Stimulated activated CD4-positive, alpha-beta T cell treated with anti-CD3 and anti-CD28 coated beads, Interleukin-2, amount 100 ng/mL, for 24 hours (primary cell): ENCODE measurements around the gene KLF7.

ENCODE experiments used
- DNase-seq, 2 donors: peaks; one replicate each; pipeline ENCODE4 v3.0.0-alpha.2; 2020

Gene KLF7

GRCh38 chr2:207088839-207089238 lies 76.9 kb downstream of the KLF7 start:
- DNase-seq, result no peak

GRCh38 chr2:207088276-207088675 lies 77.5 kb downstream of the KLF7 start:
- DNase-seq, result no peak

GRCh38 chr2:207087046-207087902 lies 78.5 kb downstream of the KLF7 start:
- no peak for DNase-seq

- DNase-seq, result no peak
Measured at GRCh38 chr2:207086136-207086535, 79.6 kb downstream of the KLF7 start.

GRCh38 chr2:207085110-207085509 lies 80.6 kb downstream of the KLF7 start:
- DNase-seq, result no peak

GRCh38 chr2:207083361-207084110 lies 82.2 kb downstream of the KLF7 start:
- DNase-seq, result no peak

- DNase-seq, result no peak
Measured at GRCh38 chr2:207082619-207083018, 83.1 kb downstream of the KLF7 start.

GRCh38 chr2:207078186-207078798 lies 87.5 kb downstream of the KLF7 start:
- DNase-seq, result no peak

- no peak for DNase-seq
Measured at GRCh38 chr2:207077266-207077665, 88.5 kb downstream of the KLF7 start.

- no peak for DNase-seq
Measured at GRCh38 chr2:207075456-207075855, 90.3 kb downstream of the KLF7 start.

GRCh38 chr2:207073801-207074678 lies 91.7 kb downstream of the KLF7 start:
- DNase-seq, result peak; percentile 36 to 37

- no peak for DNase-seq
Measured at GRCh38 chr2:207073412-207073800, 92.3 kb downstream of the KLF7 start.

- no peak for DNase-seq
Measured at GRCh38 chr2:207072571-207072970, 93.2 kb downstream of the KLF7 start.

GRCh38 chr2:207071820-207072219 lies 93.9 kb downstream of the KLF7 start:
- no peak for DNase-seq

- DNase-seq, result no peak
Measured at GRCh38 chr2:207067473-207067872, 98.3 kb downstream of the KLF7 start.

- no peak for DNase-seq
Measured at GRCh38 chr2:207066791-207067460, 98.8 kb downstream of the KLF7 start.

- no peak for DNase-seq
Measured at GRCh38 chr2:207066166-207066565, 99.6 kb downstream of the KLF7 start.

GRCh38 chr2:207064128-207064690 lies 101.5 kb downstream of the KLF7 start:
- DNase-seq, result no peak

- DNase-seq, result no peak
Measured at GRCh38 chr2:207061181-207061580, 104.6 kb downstream of the KLF7 start.

GRCh38 chr2:207055257-207055656 lies 110.5 kb downstream of the KLF7 start:
- no peak for DNase-seq

- no peak for DNase-seq
Measured at GRCh38 chr2:207054521-207054920, 111.2 kb downstream of the KLF7 start.
